Spinal cord (tissue), 10 donors: ENCODE data around the gene BAX. TPM values are rescaled to one million over a fixed set of nuclear protein-coding genes. Genes with fewer than 3 reads are reported as not detected.

ENCODE experiments used
- DNase-seq, 6 donors: peaks; one replicate each; pipeline versions ENCODE4 v3.0.0 to v3.0.0-alpha.2; 2013 to 2015; ENCODE audit warnings: low spot score in 6 of 6, low read depth in 4 of 6
- H3K27ac ChIP-seq: one replicate; pipeline ENCODE4 v1.5.1; 2013; ENCODE audit warnings: low read depth, low read length, control low read depth
- H3K27me3 ChIP-seq: one replicate; pipeline ENCODE4 v1.6.1; 2013; ENCODE audit warnings: low read length; ENCODE audit not compliant: control insufficient read depth, insufficient read depth
- H3K36me3 ChIP-seq: one replicate; pipeline ENCODE4 v1.6.1; 2013; ENCODE audit warnings: low read length; ENCODE audit not compliant: control insufficient read depth, insufficient read depth
- H3K4me1 ChIP-seq: one replicate; pipeline ENCODE4 v1.6.1; 2013; ENCODE audit warnings: low read length; ENCODE audit not compliant: control insufficient read depth, insufficient read depth
- H3K4me3 ChIP-seq: one replicate; pipeline ENCODE4 v1.5.1; 2013; ENCODE audit warnings: low read depth, low read length, control low read depth
- H3K9me3 ChIP-seq: one replicate; pipeline ENCODE4 v1.6.1; 2013; ENCODE audit warnings: low read length; ENCODE audit not compliant: control insufficient read depth, insufficient read depth
- WGBS: methylation state at CpG from one replicate; pipeline ENCODE4 v1.1.5; 2013; ENCODE audit warnings: missing lambda C conversion rate; ENCODE audit not compliant: insufficient coverage; 5-methylcytosine and 5-hydroxymethylcytosine counted together
- polyA plus RNA-seq, 2 donors: library from polyadenylated mRNA; unstranded; fragments of 120-200 nt; gene quantifications; one replicate each; pipeline ENCODE4 v1.2.1, GENCODE V29; 2013; ENCODE audit not compliant: insufficient read length in 2 of 2
- total RNA-seq, 2 donors: library from RNA; depleted of rRNA in 1 of 2; stranded (reverse); fragments of 120-200 nt in 1 of 2; fragments of >200 nt in 1 of 2; gene quantifications; one replicate each; pipeline versions ENCODE4 v1.2.3 to v1.2.4, GENCODE V29; 2013 to 2014
- donor health status: healthy.

The BAX gene
- total and polyA plus RNA-seq, 4 donors = 23.5 to 91.3 (median 63.2) TPM

- Histone ChIP-seq H3K27me3 (no peaks in the 10 kb centered on the region), H3K4me3 (no peak overlapping the region), H3K4me1 (no peaks in the 10 kb centered on the region), H3K27ac (no peak overlapping the region), H3K36me3 (peaks cover 68% of the 10 kb centered on the region), H3K9me3 (no peaks in the 10 kb centered on the region)
- DNase-seq = no peak
- WGBS = no CpG with 5 or more reads among the region's 2 CpGs
These were observed 22.4 kb downstream of the BAX start for GRCh38 chr19:48977061-48977460.

DNA sequence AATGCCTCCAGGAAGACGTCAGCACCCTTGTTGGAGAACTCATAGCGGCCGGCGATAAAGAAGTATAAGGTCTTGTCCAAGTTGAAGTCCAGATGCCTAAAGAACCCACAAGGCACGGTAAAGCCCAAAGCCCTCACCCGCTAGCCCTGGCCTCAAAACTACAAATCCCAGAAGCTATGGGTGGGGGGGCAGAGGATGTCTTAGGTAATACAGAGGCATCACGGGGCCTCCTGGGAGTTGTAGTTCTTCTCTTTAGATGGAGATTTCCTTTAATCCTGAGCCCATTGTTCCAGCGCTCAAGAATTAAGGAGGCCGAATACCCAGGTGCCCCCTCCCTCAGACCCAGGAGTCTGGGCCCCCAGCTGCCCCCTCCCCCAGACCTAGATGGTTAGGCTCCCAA is 27.6 kb downstream of the BAX start:
- no peaks in the 10 kb centered on the region for H3K27me3 ChIP-seq
- no peak overlapping the region for H3K27ac ChIP-seq
- H3K4me1 ChIP-seq = no peaks in the 10 kb centered on the region
- no peaks in the 10 kb centered on the region for H3K9me3 ChIP-seq
- 91% methylated on average over 5 of the region's 9 CpGs for WGBS
- DNase-seq = no peak
- H3K36me3 ChIP-seq = peaks cover 81% of the 10 kb centered on the region
- H3K4me3 ChIP-seq = no peak overlapping the region

GRCh38 chr19:48985711-48986110 is 31.0 kb downstream of the BAX start:
- 94% methylated on average over 13 of the region's 13 CpGs for WGBS
- no peak overlapping the region for H3K4me3 ChIP-seq

GRCh38 chr19:48986211-48986610 is 31.5 kb downstream of the BAX start:
- Histone ChIP-seq H3K27me3 (no peaks in the 10 kb centered on the region), H3K4me3 (no peak overlapping the region), H3K27ac (no peak overlapping the region), H3K9me3 (no peaks in the 10 kb centered on the region), H3K36me3 (peaks cover 90% of the 10 kb centered on the region), H3K4me1 (peaks cover 8% of the 10 kb centered on the region)
- 85% methylated on average over 1 of the region's 3 CpGs for WGBS
- DNase-seq = no peak

More at GRCh38 chr19:48985711-48986110, 31.0 kb downstream of the BAX start:
- DNase-seq = no peak
- peaks cover 3% of the 10 kb centered on the region for H3K4me1 ChIP-seq
- no peaks in the 10 kb centered on the region for H3K9me3 ChIP-seq
- H3K36me3 ChIP-seq = peaks cover 88% of the 10 kb centered on the region
- H3K27me3 ChIP-seq = no peaks in the 10 kb centered on the region
- no peak overlapping the region for H3K27ac ChIP-seq

DNA sequence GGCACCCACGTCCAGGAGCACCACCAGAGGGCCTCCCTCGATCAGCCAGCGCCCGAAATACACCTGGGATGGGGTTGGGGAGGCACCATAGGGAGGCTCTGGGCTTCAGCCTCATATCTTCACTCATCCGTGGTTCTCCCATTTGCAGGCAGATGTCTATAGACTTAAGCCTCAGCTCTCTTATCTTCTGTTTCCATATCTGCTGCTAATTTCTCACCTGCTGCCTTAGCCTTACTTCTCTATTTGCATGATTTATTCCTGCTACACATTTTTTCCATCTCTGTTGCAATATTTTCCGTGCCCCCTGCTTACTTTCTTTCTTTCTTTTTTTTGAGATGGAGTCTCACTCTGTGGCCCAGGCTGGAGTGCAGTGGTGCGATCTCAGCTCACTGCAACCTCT is 32.6 kb downstream of the BAX start:
- DNase-seq = no peak
- Histone ChIP-seq H3K4me1 (peaks cover 19% of the 10 kb centered on the region), H3K4me3 (no peak overlapping the region), H3K27me3 (no peaks in the 10 kb centered on the region), H3K9me3 (no peaks in the 10 kb centered on the region), H3K36me3 (peaks cover 81% of the 10 kb centered on the region), H3K27ac (no peak overlapping the region)
- 98% methylated on average over 4 of the region's 7 CpGs for WGBS

DNA sequence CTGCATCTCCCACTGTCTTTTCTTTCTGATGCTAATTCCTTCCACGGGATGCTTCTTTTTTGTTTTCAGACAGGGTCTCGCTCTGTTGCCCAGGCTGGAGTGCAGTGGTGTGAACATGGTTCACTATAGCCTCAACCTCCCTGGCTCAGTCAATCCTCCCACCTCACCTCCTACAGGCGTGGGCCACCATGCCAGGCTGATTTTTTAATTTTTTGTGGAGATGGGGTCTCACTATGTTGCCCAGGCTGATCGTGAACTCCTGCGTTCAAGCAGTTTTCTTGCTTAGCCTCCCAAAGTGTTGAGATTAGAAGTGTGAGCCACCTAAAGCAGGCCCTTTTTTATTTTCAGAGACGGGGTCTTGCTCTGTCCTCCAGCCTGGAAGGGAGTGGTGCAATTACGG is 33.6 kb downstream of the BAX start:
- H3K4me1 ChIP-seq = peaks cover 25% of the 10 kb centered on the region
- peaks cover 72% of the 10 kb centered on the region for H3K36me3 ChIP-seq
- H3K27me3 ChIP-seq = no peaks in the 10 kb centered on the region
- H3K4me3 ChIP-seq = no peak overlapping the region
- no peak overlapping the region for H3K27ac ChIP-seq
- no peaks in the 10 kb centered on the region for H3K9me3 ChIP-seq
- 91% methylated on average over 4 of the region's 7 CpGs for WGBS
- DNase-seq = no peak

DNA sequence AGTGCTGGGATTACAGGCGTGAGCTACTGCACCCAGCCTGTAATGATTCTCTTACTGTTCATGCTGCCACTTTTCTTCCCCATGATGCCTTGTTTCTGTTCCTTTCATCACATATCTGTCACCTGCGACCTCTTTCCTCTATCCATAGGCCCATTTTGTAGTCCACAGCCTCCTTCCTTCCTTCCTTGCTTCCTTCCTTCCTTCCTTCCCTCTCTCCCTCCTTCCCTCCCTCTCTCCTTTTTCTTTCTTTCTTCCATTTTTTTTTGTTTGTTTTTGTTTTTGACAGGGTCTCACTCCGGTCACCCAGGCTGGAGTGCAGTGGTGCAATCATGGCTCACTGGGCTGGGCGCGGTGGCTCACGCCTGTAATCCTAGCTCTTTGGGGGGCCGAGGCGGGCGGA is 34.2 kb downstream of the BAX start:
- Histone ChIP-seq H3K27ac (no peak overlapping the region), H3K9me3 (no peaks in the 10 kb centered on the region), H3K4me3 (no peak overlapping the region), H3K4me1 (peaks cover 25% of the 10 kb centered on the region), H3K36me3 (peaks cover 71% of the 10 kb centered on the region), H3K27me3 (no peaks in the 10 kb centered on the region)
- WGBS = 98% methylated on average over 6 of the region's 9 CpGs
- no peak for DNase-seq

DNA sequence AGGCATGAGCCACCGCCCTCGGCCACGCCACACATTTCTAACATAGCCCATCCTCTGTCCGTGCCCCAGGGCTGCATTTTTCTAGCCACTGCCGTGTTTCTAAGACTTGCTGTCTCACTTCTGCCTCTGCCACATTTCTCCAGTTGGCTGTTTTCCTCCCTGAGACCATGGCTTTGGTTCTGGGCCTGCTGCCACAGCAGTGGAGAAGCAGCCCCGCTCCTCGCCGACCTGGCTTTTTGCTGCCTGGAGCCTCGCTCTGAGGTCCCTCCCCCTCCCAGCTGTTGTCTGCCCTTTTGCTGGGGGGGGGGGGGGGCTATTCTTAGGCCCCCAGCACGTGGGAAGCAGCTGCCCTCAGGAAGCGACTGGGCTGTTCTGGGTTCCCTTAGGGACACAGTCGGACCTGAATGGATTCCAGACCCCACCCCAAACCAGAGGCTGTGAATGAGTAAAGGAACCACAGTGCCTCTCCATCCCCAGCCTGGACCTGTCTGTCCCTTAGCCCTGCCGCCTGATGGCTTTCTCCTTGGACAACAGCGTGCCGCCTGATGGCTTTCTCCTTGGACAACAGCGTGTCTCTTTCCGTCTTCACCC is 35.1 kb downstream of the BAX start:
- Histone ChIP-seq H3K27me3 (no peaks in the 10 kb centered on the region), H3K4me1 (peaks cover 34% of the 10 kb centered on the region), H3K4me3 (no peak overlapping the region), H3K36me3 (peaks cover 63% of the 10 kb centered on the region), H3K9me3 (no peaks in the 10 kb centered on the region), H3K27ac (no peak overlapping the region)
- 87% methylated on average over 11 of the region's 17 CpGs for WGBS
- DNase-seq = no peak

DNA sequence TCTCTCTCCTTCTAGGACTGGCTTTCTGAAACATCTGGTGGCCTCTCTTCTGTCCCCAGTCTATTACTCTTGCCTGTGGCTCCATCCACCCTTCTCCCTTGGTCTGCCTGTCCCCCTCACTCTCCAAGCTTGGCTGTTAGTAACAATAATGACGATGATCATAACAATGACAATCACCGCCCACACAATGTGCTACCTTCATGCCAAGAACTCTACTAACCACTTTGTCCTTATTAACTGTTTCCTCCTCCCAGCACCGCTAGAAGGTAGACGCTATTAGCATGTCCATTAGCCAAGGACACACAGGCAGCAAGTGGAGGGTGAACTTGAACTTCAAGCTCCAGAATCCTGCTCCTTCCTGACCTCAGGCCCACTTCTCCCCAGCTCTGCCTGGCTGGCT is 35.7 kb downstream of the BAX start:
- Histone ChIP-seq H3K4me1 (peaks cover 35% of the 10 kb centered on the region), H3K4me3 (no peak overlapping the region), H3K27ac (no peak overlapping the region), H3K36me3 (peaks cover 57% of the 10 kb centered on the region), H3K9me3 (no peaks in the 10 kb centered on the region), H3K27me3 (no peaks in the 10 kb centered on the region)
- DNase-seq = no peak
- WGBS = 84% methylated on average over 4 of the region's 4 CpGs

DNA sequence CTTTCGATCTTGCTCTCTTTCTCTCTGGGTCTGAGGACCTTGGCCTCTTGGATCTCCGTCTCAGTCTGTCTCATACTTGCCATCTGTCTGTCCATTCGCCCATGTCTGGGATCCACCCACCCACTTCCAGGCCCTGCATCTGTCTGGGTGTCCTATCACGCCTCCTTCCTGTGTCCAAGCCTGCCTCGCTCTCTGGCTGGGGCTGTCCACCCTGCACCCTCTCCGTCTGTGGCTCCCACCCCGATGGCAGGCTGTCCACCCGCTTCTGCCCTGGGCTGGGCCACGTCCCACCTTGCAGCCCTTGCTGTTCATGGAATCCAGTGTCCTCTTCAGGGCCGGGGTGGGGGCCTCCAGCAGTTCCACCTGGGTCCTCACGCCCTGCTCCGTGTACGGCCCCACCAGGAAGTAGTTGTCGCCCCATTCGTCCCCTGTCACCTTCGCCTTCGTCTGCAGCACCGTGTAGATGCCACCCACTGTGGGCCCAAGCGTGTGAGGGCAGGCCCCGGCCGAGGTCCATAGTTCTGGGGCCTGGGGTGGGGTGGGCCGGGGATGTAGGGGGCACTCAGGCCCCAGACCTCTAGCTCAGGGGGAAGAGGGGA is 36.4 kb downstream of the BAX start:
- H3K27me3 ChIP-seq = no peaks in the 10 kb centered on the region
- no peak overlapping the region for H3K4me3 ChIP-seq
- H3K27ac ChIP-seq = peak overlapping the region; percentile 97
- no peaks in the 10 kb centered on the region for H3K9me3 ChIP-seq
- 90% methylated on average over 22 of the region's 22 CpGs for WGBS
- no peak for DNase-seq
- peaks cover 35% of the 10 kb centered on the region for H3K4me1 ChIP-seq
- H3K36me3 ChIP-seq = peaks cover 50% of the 10 kb centered on the region
